DMS53 treated with DMSO at 0.1 percent for 48 hours (cell line): ENCODE results near the gene DYNC2I2.
"Not testable (repeated sequence)": the region's sequence is repeated elsewhere in the genome, so short reads cannot be mapped to it uniquely, and the experiment has no call there.

Experiments
- DNase-seq: peaks from one replicate; lab custom pipeline; 2025; ENCODE audit not compliant: unreplicated experiment; lab: John Stamatoyannopoulos, UW

DYNC2I2 gene

DNA sequence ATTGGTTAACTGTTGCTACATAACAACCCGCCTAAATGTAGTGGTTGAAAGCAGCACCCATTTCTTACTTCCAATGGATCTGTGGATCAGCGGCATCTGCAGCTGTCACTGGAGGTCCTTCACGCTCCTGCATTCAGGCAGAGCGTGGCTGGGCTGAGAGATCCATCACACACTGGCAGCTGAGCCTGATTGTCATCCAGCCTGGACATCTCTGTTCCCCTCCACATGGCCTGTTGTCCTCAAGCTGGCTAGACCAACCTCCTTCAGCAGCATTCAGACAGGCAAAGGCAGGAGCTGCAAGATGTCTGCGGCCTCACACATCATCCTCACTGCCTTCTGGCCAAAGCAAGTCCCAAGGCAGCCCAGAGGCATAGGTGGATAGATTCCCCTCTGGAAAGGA is 36.9 kb downstream of the DYNC2I2 start:
- no peak for DNase-seq

DNA sequence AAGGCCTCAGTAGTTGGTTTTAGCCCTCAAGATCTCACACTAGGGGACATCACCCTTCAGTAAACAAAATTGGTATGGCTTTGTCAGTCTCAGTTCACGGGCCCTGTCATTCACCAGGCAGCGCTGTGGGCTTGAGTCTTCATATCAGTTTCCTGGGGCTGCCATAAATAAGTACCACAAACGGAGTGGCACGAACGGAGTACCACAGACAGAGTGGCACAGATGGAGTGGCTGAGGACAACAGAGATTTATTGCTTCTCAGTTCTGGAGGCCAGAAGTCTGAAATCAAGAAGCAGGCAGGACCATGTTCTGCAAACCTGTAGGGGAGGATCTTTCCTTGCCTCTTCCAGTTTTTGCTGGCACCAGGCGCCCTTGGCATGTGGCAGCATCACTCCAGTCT is 37.5 kb downstream of the DYNC2I2 start:
- DNase-seq: no peak

DNA sequence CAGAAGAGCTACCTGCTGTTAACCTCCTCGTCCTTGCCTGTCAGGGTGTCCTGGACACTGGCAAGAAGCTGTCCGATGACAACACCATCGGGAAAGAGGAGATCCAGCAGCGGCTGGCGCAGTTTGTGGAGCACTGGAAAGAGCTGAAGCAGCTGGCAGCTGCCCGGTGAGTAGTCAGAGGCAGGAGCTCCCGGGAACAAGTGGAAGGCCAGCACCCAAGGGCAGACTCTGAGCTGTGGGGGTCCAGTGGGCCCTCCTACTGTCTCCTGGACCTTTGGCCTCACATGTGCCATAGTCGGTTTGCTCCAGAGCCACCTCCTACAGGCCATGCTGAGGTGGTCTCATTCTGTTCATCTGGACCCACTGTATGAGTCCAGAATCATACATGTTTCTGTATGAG is 38.7 kb downstream of the DYNC2I2 start:
- no peak for DNase-seq

DNA sequence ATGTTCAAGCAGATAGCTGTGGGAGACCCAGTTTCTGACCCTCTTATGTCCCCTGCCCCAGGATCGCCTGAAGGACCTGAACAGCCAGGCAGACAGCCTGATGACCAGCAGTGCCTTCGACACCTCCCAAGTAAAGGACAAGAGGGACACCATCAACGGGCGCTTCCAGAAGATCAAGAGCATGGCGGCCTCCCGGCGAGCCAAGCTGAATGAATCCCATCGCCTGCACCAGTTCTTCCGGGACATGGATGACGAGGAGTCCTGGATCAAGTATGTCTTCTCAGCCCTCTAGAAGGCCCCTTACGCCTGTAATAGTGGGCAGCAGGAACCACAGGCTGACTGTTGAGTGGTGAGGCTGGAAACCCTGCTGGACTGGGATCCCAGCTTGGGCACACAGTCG is 41.1 kb downstream of the DYNC2I2 start:
- no peak for DNase-seq

DNA sequence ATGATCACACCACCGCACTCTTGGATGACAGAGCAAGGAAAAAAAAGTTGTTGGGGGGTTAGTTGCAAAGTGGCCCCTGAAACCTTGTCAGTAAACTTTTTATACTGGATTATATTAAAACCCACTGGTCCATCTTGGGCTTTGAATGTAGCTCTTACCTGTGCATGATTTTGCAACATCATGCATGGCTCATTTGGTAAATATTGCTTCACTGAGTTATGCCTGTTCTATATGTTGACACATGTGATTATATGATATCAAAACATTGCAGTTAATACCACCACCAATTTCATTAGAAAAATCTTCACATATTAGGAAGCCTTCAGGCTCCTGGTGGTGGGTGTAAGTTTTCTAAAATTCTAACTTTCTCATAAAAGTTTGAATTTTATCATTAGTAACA is 41.9 kb downstream of the DYNC2I2 start:
- no peak for DNase-seq

DNA sequence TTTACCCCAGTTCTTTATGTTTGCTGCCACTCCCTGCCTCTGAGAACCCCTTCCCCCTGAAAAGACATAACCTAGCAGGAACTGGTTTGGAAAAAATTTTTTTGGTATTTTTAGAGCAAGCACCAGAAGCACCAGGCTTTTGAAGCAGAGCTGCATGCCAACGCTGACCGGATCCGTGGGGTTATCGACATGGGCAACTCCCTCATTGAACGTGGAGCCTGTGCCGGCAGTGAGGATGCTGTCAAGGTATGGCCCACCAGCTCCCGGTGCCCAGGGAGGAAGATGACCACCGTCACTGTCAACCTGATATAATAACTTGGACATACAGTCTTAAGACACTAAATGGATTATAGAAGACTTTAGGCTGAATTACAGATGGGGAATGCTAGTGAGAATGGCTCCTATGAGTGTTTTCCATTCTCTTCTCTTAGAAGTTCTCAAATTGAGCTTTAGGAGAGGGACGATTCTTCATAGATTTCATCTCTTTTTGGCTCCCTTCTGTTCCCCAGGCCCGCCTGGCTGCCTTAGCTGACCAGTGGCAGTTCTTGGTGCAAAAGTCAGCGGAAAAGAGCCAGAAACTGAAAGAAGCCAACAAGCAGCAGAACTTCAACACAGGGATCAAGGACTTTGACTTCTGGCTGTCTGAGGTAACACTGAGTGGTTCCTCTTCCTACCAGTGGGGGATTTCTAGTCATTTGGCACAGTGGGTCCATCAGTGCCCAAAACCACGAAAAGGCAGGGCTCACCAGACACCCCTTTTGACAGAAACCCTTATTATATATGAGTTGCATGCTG is 44.9 kb downstream of the DYNC2I2 start:
- DNase-seq: no peak

DNA sequence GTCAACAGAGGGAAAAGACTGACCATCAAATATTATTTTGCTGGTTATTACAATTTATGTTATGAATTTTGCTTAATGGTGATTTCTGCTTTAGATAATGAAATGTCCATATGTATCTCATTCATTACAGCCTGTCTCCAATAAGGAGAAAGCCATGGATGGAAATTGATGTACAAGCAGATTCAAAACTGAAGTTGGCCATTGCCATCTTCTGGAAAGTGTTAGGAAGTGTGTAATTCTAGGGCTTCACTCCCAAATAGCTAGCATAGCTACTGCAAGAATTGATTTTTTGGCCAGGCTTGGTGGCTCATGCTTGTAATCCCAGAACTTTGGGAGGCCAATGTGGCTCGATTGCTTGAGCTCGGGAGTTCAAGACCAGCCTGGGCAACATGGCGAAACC is 45.8 kb downstream of the DYNC2I2 start:
- DNase-seq: no peak

DNA sequence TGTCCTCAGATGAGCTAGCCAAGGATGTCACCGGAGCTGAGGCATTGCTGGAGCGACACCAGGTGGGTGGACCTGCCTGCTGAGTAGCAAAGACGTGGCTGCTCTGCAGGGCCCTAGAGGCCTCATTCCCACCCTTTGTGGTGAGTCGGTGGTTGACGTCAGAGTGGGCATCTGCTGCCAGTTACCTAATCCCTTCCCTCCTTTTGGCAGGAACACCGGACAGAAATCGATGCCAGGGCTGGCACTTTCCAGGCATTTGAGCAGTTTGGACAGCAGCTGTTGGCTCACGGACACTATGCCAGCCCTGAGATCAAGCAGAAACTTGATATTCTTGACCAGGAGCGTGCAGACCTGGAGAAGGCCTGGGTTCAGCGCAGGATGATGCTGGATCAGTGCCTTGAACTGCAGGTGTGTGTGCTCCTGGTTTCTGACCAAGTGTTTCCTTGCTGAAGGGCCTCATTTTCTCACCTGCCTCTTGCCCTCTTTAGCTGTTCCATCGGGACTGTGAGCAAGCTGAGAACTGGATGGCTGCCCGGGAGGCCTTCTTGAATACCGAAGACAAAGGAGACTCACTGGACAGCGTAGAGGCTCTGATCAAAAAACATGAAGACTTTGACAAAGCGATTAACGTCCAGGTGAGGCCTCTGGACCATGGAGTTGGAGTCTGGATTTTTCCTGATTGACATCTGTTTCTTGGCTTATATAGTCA is 48.9 kb downstream of the DYNC2I2 start:
- DNase-seq: no peak

DNA sequence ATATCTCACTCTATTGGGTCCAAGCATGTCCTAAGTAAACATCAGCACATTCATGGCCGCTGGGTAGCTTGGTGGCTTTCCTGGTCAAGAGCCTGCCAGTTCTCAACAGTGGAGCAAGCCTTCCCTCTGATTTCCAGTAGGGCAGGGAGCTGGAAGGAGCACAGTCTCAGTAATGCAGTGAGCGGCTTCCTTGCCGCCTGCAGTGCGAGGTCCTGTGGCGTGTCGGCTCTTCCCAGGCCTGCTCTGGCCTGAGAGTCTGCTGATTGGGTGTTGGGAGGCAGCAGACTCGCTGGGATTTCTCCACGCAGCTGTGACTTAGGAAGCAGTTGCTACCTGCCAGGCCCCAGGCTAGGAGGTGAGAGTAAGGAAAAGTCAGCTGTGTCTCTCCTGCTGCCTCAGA is 53.0 kb downstream of the DYNC2I2 start:
- no peak for DNase-seq

DNA sequence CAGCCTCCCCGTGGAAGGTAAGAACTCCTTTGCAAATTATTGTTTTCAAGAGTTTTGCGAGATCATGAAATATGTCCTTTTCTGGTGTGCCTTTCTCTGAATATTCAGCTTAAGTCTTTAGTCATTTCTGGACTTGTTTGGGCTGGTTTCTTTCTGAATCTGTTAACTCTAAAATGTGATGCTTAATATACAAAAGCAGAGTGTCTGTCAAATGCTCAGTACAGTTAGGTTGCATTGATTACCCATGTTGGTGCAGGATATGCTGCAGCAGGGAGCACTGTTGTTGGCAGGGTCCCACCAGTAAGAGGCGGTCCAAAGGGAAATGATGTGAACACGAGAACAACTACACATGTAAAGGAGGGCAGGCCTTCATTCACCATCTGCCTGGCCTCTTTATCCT is 56.5 kb downstream of the DYNC2I2 start:
- no peak for DNase-seq

DNA sequence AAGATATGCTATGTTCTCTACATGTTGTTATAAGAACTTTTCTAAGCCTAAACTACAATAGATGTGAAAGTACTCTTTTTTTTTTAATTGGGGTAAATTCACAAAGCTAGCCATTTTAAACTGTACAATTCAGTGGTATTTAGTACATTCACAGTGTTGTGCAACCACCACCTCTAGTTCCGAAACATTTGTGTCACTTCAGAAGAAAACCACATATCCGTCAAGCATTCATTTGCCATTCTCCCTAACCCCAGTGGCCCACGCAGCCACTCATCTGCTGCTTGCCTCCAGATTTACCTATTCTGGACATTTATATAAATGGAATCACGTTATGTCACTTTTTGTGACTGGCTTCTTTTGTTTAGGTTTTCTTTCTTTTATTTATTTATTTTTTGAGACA is 61.2 kb downstream of the DYNC2I2 start:
- DNase-seq: no peak

DNA sequence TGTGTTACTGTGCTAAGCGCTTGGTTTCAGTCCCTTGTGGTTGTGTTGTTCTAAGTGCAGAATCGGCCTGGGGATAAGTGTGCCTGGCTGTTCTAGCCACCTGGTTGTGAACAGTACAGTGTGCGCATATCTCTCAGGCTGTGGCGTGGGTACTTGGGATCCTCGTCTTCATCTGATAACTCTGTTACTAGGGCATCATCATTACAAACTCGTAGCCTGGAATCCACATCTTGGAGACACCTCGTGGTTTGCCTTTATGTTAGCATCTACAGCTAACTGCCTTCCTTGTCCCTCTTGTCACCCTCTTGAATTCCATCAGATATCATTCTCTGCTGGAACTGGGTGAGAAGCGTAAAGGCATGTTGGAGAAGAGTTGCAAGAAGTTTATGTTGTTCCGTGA is 62.8 kb downstream of the DYNC2I2 start:
- no peak for DNase-seq

DNA sequence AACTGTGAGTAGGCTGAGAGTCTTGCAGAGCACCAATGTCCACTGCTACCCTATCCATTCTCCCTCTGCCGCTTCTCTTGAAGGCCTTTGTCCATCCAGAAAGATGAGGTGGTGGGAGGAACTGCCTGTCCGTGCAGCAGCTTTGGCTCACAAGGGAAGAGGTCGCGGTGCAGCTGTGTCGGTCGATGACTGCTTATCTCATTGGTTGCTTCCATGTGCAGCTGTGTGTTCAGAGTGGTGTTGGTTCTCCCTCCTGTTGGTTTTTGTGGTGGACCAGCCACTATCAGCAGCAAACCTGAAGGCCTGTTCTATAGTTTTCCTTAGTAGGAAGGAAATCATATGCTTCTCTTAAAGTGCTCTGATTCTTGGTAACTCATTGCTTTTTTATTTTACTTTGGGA is 63.6 kb downstream of the DYNC2I2 start:
- DNase-seq: no peak

DNA sequence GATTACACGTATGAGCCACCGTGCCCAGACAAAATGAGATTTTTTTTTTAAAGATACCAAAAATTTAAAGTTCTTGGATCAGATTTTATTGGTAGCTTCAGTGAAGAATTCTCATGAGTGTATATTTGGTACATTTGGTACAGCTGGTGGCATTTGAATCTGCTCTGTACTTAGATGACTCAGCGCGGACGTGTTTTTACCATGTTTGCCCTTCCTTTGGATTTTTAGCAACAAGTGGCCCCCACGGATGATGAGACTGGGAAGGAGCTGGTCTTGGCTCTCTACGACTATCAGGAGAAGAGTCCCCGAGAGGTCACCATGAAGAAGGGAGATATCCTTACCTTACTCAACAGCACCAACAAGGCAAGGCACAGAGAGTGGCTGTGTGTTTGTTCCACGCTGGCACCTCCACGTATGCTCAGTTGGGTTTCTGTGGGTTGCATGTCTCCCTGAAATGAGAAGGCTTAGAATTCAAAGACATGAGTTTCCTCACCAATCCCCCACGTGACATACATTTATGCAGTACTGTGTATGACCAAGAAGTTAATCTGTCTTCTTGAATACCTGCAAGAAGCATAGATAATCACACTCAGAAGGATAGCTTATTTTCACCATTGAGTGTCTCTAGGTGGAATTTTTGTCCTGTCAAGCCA is 67.9 kb downstream of the DYNC2I2 start:
- DNase-seq: no peak

DNA sequence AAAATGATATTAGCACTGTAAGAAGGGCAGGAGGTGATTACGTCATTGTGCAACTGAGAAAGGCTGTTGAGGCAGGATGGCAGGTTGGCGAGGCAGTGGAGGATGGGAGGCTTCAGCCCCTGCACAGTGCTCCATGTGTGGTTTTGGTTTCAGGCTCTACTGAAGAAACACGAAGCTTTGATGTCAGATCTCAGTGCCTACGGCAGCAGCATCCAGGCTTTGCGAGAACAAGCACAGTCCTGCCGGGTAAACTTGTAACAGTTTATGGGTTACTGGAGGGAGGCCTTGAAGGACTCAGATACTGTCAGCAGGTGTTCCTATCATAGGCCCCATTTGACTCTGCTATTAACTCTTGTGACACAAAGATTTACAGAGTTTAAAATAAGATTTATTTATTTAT is 69.2 kb downstream of the DYNC2I2 start:
- DNase-seq: no peak

DNA sequence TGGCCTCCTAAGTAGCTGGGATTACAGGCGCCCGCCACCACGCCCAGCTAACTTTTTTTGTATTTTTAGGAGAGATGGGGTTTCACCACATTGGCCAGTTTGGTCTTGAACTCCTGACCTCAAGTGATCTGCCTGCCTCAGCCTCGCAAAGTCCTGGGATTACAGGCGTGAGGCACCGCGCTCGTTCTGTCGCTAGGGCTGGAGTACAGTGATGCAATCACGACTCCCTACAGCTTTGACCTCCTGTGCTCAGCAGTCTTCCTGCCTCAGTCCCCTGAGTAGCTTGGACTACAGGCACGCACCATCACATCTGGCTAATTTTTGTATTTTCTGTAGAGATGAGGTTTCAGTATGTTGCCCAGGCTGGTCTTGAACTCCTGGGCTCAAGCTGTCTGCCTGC is 69.7 kb downstream of the DYNC2I2 start:
- DNase-seq: not testable (repeated sequence)

DNA sequence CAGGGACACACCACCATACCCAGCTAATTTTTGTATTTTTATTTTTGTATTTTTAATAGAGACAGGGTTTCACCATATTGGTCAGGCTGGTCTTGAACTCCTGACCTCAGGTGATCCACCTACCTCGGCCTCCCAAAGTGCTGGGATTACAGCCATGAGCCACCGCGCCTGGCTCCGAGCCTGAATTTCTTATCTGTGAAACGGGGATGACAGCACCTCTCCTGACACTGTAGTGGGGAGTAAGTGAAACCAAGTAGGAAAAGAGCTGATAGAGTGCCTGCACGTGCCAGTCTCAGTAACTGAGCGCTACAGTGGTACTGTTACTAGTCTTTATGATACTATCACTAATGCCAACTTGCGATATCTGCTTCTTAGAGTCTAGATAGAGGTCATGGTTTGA is 71.5 kb downstream of the DYNC2I2 start:
- DNase-seq: not testable (repeated sequence)
